Neutrophil (primary cell): ENCODE measurements around the gene LRP2.

ENCODE experiments used
- H3K27ac ChIP-seq: fragments of 200-600 bp; sonication (generic); 2 replicates; pipeline ENCODE4 v1.5.1; 2016; ENCODE audit warnings: mild to moderate bottlenecking, moderate library complexity
- H3K27me3 ChIP-seq: fragments of 200-600 bp; sonication (generic); 2 replicates; pipeline ENCODE4 v1.6.0; 2016; ENCODE audit warnings: mild to moderate bottlenecking
- H3K36me3 ChIP-seq: fragments of 200-600 bp; sonication (generic); 2 replicates; pipeline ENCODE4 v1.5.1; 2017
- H3K4me1 ChIP-seq, 2 experiments: fragments of 200-600 bp in 1 of 2; sonication (generic) in 1 of 2; 1 replicate in 1 of 2; 2 replicates in 1 of 2; pipeline versions ENCODE4 v1.5.1 to v1.6.1; 2013 to 2016; ENCODE audit warnings: low read depth in 1 of 2, low read length in 1 of 2, mild to moderate bottlenecking in 1 of 2, moderate library complexity in 1 of 2; ENCODE audit not compliant: control insufficient read depth in 1 of 2, insufficient read depth in 1 of 2
- H3K4me3 ChIP-seq, 2 experiments: fragments of 200-600 bp in 1 of 2; sonication (generic) in 1 of 2; 1 replicate in 1 of 2; 2 replicates in 1 of 2; pipeline ENCODE4 v1.5.1; 2013 to 2016; ENCODE audit warnings: low read depth in 1 of 2, low read length in 1 of 2, mild to moderate bottlenecking in 1 of 2, moderate library complexity in 1 of 2
- H3K9me3 ChIP-seq: fragments of 200-600 bp; sonication (generic); 2 replicates; pipeline ENCODE4 v1.5.1; 2016
- CTCF ChIP-seq: fragments of 200-600 bp; sonication (generic); IDR thresholded peaks from 2 replicates; pipeline ENCODE4 v1.5.1; 2016; ENCODE audit warnings: antibody characterized with exemption

LRP2 gene

GRCh38 chr2:169205176-169205575, 157.2 kb downstream of the LRP2 start:
- TF ChIP-seq CTCF: no peak
- H3K4me3 ChIP-seq: no peak overlapping the region
- no peaks in the 10 kb centered on the region for H3K36me3 ChIP-seq
- H3K4me1 ChIP-seq: peaks cover 4 to 5% of the 10 kb centered on the region in 2 experiments
- no peaks in the 10 kb centered on the region for H3K9me3 ChIP-seq
- H3K27me3 ChIP-seq: no peaks in the 10 kb centered on the region
- no peak overlapping the region for H3K27ac ChIP-seq

DNA sequence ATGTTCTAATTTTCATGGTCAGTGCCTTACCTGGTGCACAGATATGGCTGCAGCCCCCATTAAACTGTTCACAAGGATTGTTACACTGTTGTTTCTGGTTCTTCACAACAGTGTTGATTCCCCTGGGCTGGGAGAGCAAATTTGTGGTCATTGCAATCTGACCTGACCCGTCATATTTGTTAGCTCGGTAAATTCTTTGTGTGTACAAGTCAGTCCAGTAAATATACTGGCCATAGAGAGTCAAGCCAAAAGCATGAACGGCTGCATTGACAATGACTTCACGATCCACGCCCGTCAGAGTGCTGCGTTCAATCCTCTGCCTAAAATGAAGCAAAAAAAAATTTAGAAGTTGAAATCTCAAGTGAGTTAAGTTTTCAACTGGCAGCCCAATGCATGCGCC, 158.4 kb downstream of the LRP2 start:
- peaks cover 4 to 5% of the 10 kb centered on the region in 2 experiments for H3K4me1 ChIP-seq
- no peak for TF ChIP-seq CTCF
- no peak overlapping the region for H3K27ac ChIP-seq
- H3K36me3 ChIP-seq: no peaks in the 10 kb centered on the region
- H3K27me3 ChIP-seq: no peaks in the 10 kb centered on the region
- no peak overlapping the region for H3K4me3 ChIP-seq
- H3K9me3 ChIP-seq: no peaks in the 10 kb centered on the region

- no peaks in the 10 kb centered on the region for H3K27me3 ChIP-seq
- H3K4me3 ChIP-seq: no peak overlapping the region
- no peaks in the 10 kb centered on the region for H3K9me3 ChIP-seq
- H3K27ac ChIP-seq: no peak overlapping the region
- TF ChIP-seq CTCF: no peak
- peaks cover 4 to 5% of the 10 kb centered on the region in 2 experiments for H3K4me1 ChIP-seq
- H3K36me3 ChIP-seq: no peaks in the 10 kb centered on the region
These were observed 161.6 kb downstream of the LRP2 start for GRCh38 chr2:169200756-169201155.

- Histone ChIP-seq H3K9me3 (no peaks in the 10 kb centered on the region), H3K4me1 (no peaks in the 10 kb centered on the region), H3K27ac (no peak overlapping the region), H3K4me3 (no peak overlapping the region), H3K27me3 (no peaks in the 10 kb centered on the region), H3K36me3 (no peaks in the 10 kb centered on the region)
- TF ChIP-seq CTCF: no peak
These were observed 168.7 kb downstream of the LRP2 start for GRCh38 chr2:169193618-169194017.

DNA sequence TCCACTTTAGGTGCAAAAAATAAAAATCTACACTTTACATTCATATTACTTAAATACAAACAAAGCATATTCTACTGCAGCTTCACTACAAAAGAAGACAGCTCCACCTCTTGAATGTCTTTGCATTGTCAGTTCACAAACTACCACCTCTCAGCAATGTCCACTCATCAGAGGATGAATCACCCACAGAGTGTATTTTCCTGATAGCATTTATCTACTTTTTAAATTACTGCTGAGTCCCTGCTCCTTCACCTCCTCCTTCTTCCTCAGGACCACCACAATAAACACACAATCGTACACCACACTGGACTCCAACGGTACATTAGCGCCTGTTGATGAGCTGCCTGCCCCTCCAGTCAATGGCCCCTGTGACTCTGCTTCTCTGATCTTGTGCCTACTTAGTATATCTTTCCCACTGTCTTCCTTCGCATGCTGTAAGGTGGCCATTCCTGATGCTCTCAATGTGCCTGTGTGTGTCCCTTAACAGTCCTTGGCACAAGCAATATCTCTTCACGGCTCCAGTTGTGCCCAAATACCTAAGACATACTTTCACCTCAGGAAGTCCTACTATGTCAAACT, 172.0 kb downstream of the LRP2 start:
- no peaks in the 10 kb centered on the region for H3K27me3 ChIP-seq
- no peaks in the 10 kb centered on the region for H3K9me3 ChIP-seq
- H3K4me1 ChIP-seq: no peaks in the 10 kb centered on the region
- no peak for TF ChIP-seq CTCF
- no peak overlapping the region for H3K27ac ChIP-seq
- H3K36me3 ChIP-seq: no peaks in the 10 kb centered on the region
- H3K4me3 ChIP-seq: no peak overlapping the region

DNA sequence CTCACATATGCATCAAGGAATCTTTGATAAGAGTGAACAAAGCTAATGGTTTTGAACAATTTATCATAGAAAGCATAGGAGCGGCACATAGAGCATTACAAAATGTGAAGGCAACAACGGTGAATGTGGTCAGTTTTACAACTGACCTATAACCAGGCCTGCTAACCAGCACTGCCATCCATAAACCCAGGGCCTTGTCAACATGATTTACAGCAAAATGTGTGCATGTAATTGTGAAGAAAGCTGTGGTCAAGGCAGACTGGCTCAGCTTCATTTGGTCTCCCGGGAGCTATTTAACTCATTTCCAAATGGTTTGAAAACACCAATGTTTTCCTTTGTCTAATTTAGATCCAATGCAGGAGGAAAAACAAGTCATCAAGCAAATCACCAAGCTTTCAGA, 173.2 kb downstream of the LRP2 start:
- Histone ChIP-seq H3K4me3 (no peak overlapping the region), H3K9me3 (no peaks in the 10 kb centered on the region), H3K4me1 (no peaks in the 10 kb centered on the region), H3K27ac (no peak overlapping the region), H3K27me3 (no peaks in the 10 kb centered on the region), H3K36me3 (no peaks in the 10 kb centered on the region)
- TF ChIP-seq CTCF: no peak
